ENCODE data around the gene UBE2L3. TPM values are rescaled to one million over a fixed set of nuclear protein-coding genes. Genes with fewer than 3 reads are reported as not detected.
A peak's percentile ranks its signal among the peaks of the same experiment; 100 is the strongest.

Gene UBE2L3
- total and polyA plus RNA-seq, 2 experiments from 2014 or later: 86.3 to 136 TPM

- Mint-ChIP-seq H3K27ac (peak overlapping the region; percentile 97), H3K9me3 (no peaks in the 10 kb centered on the region), H3K4me3 (peak overlapping the region; percentile 94), H3K27me3 (ENCODE audit: insufficient read depth, low read depth, poor library complexity) (peaks cover 9% of the 10 kb centered on the region), H3K4me1 (peaks cover 28% of the 10 kb centered on the region), H3K36me3 (ENCODE audit: low read depth) (peaks cover 34% of the 10 kb centered on the region)
- peak overlapping the region; percentile 73; the same call in 1 of the 2 replicates for H2AFZ ChIP-seq
- TF ChIP-seq POLR2AphosphoS5 (IDR thresholded peaks at IDR 0.05; ENCODE audit: low read depth) (peak; percentile 75), STAT1 (IDR thresholded peaks at IDR 0.05; ENCODE audit: unreplicated experiment) (no peak), CTCF (conservative IDR thresholded peaks at IDR 0.05; ENCODE audit: low read depth in 2 of 2) (no peak), ZNF331 (CRISPR knock-in tag; IDR thresholded peaks at IDR 0.05; ENCODE audit: low read depth) (no peak), ETS1 (IDR thresholded peaks at IDR 0.05) (no peak)
- no peaks in the 10 kb centered on the region; the same call in 1 of the 2 replicates for H4K20me1 ChIP-seq (replicated peaks; ENCODE audit: insufficient read depth)
- peak overlapping the region; percentile 87 for H3K4me2 ChIP-seq
- DNase-seq (ENCODE audit: low spot score): peak; percentile 96
- peaks cover 26% of the 10 kb centered on the region for H3K4me1 ChIP-seq (ENCODE audit: insufficient read depth)
- no peaks in the 10 kb centered on the region for H3K27me3 ChIP-seq (ENCODE audit: insufficient read depth)
- H3K36me3 ChIP-seq (ENCODE audit: insufficient read depth): peaks cover 13% of the 10 kb centered on the region; the same call in 1 of the 2 replicates
- no peak overlapping the region for H3K27ac ChIP-seq (ENCODE audit: low read depth)
- ATAC-seq: peak; percentile 91
- H3K9me2 ChIP-seq (ENCODE audit: insufficient read depth): no peaks in the 10 kb centered on the region
- peaks cover 7% of the 10 kb centered on the region for H3K79me2 ChIP-seq (replicated peaks; ENCODE audit: insufficient read depth)
- peaks cover 41% of the 10 kb centered on the region for H3F3A ChIP-seq (replicated peaks; ENCODE audit: low read depth)
- peak overlapping the region; percentile 62 for H3K4me3 ChIP-seq
Measured at GRCh38 chr22:21652010-21652546, 84.6 kb downstream of the UBE2L3 start.

GRCh38 chr22:21652547-21653545, 85.3 kb downstream of the UBE2L3 start:
- peaks cover 28% of the 10 kb centered on the region for H3K4me1 Mint-ChIP-seq
- H3K4me1 ChIP-seq (ENCODE audit: insufficient read depth): peaks cover 27% of the 10 kb centered on the region
- H3K27me3 Mint-ChIP-seq (ENCODE audit: insufficient read depth, low read depth, poor library complexity): peaks cover 12% of the 10 kb centered on the region
- peaks cover 13% of the 10 kb centered on the region; the same call in 1 of the 2 replicates for H3K36me3 ChIP-seq (ENCODE audit: insufficient read depth)
- H3K36me3 Mint-ChIP-seq (ENCODE audit: low read depth): peaks cover 34% of the 10 kb centered on the region
- H3K79me2 ChIP-seq (replicated peaks; ENCODE audit: insufficient read depth): peaks cover 7% of the 10 kb centered on the region
- peaks cover 42% of the 10 kb centered on the region for H3F3A ChIP-seq (replicated peaks; ENCODE audit: low read depth)
- no peak overlapping the region for H3K27ac ChIP-seq (ENCODE audit: low read depth)
- no peak overlapping the region for H3K27ac Mint-ChIP-seq
- peak; percentile 20 for ATAC-seq
- peak overlapping the region; percentile 87 for H3K4me2 ChIP-seq
- no peaks in the 10 kb centered on the region for H3K27me3 ChIP-seq (ENCODE audit: insufficient read depth)
- peak overlapping the region; percentile 94 for H3K4me3 Mint-ChIP-seq
- no peaks in the 10 kb centered on the region; the same call in 1 of the 2 replicates for H4K20me1 ChIP-seq (replicated peaks; ENCODE audit: insufficient read depth)
- H3K9me3 Mint-ChIP-seq: no peaks in the 10 kb centered on the region
- peak; percentile 66 for DNase-seq (ENCODE audit: low spot score)
- no peaks in the 10 kb centered on the region for H3K9me2 ChIP-seq (ENCODE audit: insufficient read depth)
- peak overlapping the region; percentile 62 for H3K4me3 ChIP-seq
- peak overlapping the region; percentile 73; the same call in 1 of the 2 replicates for H2AFZ ChIP-seq
- TF ChIP-seq EZH2 (IDR thresholded peaks at IDR 0.05; ENCODE audit: low read depth, unreplicated experiment) (no peak), ZNF462 (CRISPR knock-in tag; IDR thresholded peaks at IDR 0.05) (no peak), POLR2AphosphoS5 (IDR thresholded peaks at IDR 0.05; ENCODE audit: low read depth) (peak; percentile 20; the same call in 1 of the 2 replicates), EZH2phosphoT487 (IDR thresholded peaks at IDR 0.05; ENCODE audit: unreplicated experiment) (no peak), ZNF331 (CRISPR knock-in tag; IDR thresholded peaks at IDR 0.05; ENCODE audit: low read depth) (no peak)
